Activated T-helper 1 cell treated with Interleukin-2 at 50 U/mL for 16 hours (primary cell): Measurements from ENCODE around the gene RASAL2.
"Not testable (repeated sequence)": the region's sequence is repeated elsewhere in the genome, so short reads cannot be mapped to it uniquely, and the experiment has no call there.

ENCODE experiments used
- DNase-seq: peaks from one replicate; pipeline ENCODE4 v3.0.0-alpha.2; 2020; ENCODE audit warnings: low read depth

The RASAL2 gene

DNA sequence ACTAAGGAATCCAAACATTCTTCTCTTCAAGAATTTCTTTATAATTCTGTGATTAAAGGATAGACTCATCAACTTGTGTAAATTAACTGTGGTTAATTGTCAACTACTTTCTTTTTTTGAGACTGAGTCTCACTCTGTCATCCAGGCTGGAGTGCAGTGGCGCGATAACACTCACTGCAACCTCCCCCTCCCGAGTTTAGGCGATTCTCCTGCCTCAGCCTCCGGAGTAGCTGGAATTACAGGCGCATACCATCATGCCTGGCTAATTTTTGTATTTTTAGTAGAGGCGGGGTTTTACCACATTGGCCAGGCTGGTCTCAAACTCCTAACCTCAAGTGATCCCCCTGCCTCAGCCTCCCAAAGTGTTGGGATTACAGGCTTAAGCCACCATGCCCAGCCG is 296.4 kb downstream of the RASAL2 start:
- DNase-seq, result not testable (repeated sequence)

DNA sequence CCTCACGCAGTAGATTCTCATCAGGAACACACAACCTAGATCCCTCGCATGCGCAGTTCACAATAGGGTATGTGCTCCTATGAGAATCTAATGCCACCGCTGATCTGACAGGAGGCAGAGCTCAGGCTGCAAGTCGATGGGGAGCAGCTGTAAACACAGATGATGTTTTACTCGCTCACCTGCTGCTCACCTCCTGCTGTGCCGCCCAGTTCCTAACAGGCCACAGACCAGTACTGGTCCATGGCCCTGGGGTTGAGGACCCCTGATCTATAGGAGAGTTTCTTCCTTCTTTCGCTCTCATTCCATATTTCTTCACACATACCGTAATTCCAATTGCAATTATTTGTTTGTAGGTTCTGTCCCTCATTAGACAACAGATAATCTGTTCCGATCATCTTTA is 299.5 kb downstream of the RASAL2 start:
- no peak for DNase-seq

DNA sequence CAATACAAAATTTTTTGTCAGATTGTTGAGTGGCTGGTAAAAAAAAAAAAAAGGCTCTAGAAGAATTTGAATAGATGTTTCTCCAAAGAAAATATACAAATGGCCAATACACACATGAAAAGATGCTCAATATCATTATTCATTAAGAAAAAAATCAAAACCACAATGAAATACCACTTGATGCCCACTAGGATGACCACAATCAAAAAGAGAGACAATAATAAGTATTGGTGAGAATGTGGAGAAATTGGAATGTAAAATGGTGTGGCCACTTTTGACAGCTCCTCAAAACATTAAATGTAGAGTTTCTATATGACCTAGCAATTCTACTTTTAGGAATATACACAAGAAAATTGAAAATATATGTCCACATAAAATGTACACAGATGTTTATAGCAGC is 302.9 kb downstream of the RASAL2 start:
- DNase-seq, result no peak

DNA sequence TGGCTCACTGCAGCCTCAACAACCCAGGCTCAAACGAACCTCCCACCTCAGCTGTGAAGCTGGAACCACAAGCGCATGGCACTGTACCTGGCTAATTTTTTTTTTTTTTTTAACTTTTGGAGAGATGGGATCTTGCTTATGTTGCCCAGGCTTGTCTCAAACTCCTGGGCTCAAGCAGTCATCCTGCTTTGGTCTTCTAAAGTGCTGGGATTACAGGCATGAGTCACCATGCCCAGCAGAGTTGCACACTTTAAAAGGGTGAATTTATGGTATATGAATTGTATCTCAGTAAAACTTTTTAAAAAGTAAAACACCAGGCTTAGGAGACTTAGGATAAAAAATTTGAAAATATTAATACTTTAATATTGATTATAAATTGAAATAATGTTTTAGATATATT is 303.8 kb downstream of the RASAL2 start:
- DNase-seq, result no peak

DNA sequence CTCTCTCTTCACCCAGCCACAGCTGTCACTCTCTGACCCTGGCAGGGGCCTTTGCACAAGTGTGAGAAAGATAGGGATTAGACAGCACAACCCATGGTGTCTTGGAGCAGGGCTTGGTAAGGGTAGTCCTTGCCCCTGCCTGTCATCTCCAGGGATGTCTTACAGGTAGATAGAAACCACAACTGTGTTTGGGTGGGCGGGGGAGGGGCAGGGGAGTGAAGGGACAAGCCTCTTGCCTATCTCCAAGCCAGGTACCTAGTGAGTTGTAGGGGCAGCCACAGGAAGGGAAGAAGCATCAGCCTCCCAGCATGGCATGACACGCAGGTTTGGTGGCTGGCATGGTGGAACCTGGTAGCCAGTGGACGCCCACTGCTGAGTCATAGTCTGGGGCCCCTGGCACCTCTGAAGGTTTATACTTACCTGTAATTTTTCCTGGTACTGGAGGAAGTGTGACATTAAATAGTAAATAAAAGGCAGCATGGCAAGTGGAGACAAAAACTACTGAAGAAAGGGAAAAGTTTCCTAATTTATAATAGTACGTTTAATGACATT is 305.3 kb downstream of the RASAL2 start:
- DNase-seq, result no peak

DNA sequence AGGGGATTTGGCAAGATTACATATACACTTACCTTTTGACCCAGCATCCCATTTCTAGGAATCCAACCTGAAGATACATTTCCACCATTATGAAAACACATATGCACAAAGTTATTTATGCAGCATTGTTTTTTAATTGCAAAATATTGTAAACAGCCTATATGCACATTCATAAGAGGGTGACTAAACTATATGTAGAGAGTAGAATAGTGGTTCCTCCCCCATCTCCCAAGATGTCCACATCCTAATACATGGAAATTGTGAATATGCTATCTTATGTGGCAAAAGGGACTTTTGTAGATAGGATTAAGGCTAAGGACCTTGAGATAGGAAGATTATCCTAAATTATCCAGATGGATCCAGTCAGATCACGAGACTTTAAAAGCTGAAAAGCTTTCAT is 311.2 kb downstream of the RASAL2 start:
- DNase-seq, result no peak

DNA sequence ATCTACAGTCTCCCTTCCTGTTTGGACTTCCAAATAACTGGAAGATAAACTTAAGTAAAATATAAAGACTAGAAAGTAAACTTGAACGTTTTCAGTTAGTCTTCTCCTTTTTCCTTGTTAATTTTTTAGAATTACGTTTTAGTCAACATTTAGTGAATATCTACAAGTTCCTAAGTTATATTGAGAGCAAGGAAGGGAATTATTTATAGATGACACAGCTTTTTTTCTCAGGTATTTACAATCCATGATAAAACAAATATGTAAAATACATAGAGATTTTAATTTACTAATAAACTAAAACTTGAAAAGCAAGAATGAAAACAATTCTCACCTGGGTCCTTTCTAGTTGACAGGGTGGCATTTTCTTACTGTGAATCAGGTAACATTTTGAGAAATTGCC is 313.3 kb downstream of the RASAL2 start:
- no peak for DNase-seq

DNA sequence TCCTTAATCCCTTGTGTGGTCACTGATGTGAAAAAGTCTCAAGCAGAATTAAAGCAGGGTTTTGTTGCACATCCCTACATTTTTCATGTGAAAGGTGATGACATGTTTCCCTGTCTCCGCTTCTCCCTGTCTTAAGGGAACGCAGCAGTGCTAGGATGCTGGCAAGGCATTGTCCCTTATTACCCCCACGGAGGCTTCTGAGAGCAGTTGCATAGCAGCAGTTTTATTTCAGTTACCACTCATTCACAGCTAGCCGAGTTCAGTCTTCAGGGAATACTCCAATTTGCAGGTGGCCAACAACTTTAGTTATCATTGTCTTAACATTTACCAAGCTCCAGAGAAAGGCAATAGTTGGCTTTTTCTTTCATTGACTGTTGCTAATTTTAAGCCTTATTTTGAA is 313.8 kb downstream of the RASAL2 start:
- no peak for DNase-seq

DNA sequence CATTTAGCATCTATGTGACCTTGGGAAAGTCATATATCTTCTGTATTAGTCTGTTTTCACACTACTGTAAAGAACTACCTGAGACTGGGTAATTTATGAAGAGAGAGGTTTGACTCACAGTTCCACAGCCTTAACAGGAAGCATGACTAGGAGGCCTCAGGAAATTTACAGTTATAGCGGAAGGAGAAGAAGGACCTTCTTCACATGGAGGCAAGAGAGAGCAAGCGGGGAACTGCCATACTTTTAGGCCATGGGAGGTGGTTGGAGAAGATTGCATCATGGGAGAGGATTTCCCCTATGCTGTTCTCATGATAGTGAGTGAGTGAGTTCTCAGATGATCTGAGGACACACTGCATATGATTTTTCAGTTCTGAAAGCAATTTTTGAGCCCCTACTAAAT is 315.0 kb downstream of the RASAL2 start:
- DNase-seq, result no peak

DNA sequence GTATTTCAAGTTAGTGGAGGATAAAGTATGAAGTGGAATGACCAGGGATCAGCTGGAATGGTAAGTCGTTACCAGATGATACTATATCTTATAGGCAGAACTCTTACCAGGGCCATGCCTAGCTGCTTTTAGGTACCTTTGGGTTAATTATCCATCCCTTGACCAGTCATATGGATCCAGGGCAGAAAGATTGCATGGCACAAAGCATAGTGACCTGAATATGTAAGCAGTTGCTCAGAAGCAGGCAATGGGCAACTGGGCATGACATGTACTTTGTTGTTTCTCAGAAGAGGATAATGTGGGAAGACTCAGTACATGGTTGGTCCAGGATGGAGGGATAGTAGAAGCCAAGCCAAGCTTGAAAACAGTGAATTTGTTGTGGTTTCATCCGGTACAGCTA is 315.6 kb downstream of the RASAL2 start:
- no peak for DNase-seq

DNA sequence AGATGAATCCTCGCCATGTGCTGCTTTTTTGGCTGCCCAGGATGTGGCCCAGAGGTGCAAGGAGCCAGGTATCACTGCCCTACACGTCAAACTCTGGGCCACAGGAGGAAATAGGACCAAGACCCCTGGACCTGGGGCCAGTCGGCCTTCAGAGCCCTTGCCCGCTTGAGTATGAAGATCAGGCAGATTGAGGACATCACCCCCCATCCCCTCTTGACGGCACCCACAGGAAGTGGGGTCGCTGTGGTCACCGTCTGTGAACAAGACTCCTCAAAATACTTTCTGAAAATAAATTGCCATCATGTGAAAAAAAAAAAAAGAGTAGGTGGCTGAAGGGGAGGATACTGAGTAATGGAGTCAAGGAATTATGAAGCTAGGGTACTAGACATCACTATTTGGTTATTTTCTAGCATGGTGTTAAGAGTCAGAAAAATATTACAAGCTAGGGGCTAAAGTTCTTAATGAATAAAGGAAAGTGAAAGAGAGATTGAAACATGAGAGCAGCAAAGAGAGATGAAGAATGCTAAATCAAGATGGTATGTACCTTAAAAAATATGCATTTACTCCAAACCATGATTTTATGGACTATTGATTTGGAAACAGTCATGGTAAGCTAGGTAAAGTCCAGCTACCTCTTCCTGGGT is 318.0 kb downstream of the RASAL2 start:
- no peak for DNase-seq

DNA sequence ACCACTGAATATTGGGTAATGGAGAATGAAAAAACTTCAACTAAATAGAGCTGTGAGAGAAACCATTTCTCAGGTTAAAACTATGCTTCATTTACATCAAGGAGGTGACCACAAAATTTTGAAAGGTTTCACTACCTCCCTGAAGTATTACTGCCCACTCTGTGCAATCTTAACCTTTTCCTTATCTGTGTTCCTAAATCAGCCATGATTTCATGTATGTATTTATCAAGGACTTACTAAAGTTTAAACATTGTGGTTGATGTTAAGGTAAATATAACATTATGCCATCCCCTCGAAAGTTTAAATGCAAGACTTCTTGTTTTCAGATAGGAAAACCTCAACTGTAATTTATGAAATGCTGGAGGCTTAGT is 318.5 kb downstream of the RASAL2 start:
- DNase-seq, result no peak

DNA sequence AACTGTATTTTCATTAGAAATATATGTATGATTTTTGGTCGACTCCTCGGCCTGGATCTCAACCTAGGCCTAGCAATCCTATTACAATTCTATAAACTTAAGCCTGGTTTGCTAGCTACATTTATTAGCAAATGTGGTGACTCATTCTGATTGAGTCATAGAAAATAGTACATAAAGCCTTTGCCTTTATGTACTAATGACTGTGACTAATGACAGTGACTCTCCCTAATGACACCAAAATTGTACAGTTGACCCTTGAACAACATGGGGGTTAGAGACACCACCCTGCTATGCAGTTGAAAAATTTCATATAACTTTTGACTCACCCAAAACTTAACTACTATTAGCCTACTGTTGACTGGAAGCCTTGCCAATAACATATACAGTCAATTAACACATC is 324.0 kb downstream of the RASAL2 start:
- no peak for DNase-seq

DNA sequence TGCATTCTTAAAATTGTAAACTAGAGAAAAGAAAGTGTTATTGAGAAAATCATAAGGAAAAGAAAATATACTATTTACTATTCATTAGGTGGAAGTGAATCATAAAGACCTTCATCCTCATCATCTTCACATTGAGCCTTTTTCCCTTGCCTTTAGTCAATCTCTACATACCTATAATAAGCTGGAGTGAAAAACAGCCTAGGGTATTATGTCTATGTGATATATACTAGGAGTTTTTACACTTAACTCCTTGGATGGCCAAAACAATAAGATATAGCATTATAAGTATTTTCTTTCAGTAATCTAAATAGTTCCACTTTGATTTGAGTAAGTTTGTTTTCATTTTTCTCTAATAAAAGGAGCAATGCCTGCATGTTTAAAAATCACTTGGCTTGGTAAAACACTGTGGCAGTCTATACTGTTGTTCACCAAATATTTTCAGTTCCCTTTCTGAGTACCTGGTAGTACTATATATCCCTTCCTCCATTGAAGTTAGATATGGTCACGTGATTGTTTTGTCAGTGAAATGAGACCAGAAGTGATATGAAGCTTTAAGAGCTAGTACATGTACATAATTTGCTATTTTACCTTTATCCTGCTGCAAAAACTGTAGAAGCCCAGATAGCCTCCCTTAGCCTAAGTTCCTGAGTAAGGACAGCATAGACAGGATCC is 324.5 kb downstream of the RASAL2 start:
- DNase-seq, result no peak

DNA sequence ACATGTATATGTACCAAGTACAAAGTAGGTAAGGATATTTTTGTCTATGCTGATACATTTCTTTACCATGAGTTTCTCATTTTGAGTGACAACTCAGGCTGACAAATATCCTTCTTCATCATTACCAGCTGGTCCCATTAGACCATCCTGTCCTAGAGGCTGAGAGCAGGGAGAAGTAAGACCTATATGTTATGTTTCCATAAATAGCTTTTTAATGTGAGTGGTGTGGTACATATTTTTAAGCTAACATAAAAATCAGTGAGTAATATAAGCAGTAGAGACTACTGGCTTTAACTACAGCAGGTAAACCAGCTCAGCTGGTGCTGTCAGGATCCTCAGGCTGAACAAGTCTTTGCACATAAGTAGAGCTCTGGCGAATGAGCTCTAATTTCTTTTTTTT is 340.5 kb downstream of the RASAL2 start:
- DNase-seq, result no peak

DNA sequence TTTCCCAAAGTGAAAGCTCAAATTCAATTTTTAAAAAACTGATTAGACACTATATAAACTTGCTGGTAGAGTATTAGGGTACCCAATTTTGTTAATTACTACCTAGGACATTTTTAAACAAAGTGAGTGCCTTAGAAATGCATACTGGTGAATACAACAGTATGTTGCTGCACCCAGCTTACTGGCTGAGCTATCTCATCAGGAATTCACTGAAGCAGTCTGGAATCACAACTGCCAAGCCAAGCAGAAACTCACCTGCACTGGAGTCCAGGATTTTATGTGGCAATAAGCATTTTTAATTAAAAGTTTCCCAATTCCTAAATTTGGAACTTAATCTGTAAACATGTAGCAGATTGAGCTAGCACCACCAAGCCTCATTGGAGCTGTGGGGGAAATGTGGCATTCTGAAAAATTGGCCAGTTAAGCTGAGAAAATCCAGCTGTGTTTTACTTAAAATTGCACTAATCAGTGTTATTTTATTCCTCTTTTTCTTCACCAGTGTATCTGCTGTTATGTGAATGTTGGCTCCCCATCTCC is 341.1 kb downstream of the RASAL2 start:
- no peak for DNase-seq

DNA sequence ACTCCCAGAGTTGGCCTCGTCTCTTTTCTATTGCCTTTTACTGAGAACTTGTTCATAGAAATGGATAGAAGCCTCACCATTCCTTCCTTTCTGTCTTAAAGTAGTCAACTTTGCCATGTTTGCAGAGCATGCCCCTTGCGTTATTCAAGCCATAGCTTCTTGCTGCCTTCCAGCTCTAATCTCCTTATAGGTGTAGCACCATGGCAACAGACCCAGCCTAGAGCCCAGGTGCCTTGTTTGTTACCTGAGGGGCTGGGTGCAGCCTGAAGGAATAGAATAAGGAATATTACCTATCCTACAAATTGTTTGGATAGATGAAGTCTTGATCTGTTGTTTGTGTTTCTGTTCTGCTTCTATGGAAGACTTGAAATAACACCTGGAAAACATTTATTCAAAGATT is 343.0 kb downstream of the RASAL2 start:
- DNase-seq, result no peak

DNA sequence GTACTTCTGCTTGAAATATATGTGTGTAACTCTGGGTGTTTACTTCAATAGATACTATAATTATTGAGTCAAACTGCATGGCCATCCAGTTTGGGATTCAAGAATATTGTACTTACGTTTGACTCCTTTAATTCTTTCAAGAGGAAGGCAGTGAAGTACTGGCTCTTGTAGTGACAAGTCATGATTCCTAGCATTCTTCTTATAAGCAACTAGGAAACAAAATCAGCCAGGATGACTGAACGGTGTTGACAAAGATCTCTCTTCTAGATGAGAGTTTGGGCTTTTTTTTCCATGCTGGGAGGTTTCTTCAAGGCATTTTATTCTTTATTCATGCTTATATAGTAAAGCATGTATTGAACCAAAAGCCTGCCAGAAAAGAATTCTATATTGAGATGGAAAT is 344.5 kb downstream of the RASAL2 start:
- no peak for DNase-seq

DNA sequence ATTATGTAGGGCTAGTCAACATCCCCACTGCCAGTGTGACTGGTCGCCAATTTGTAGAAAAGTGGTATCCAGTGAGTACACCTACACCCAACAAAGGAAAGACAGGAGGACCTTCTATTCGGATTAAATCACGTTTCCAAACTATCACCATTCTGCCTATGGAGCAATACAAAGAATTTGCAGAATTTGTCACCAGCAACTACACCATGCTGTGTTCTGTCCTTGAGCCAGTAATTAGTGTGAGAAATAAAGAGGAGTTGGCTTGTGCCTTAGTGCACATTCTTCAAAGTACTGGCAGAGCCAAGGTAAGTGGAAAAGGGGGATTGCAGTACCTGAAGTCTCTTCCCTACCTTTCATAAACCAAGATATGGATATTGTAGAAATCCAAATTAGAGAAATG is 349.0 kb downstream of the RASAL2 start:
- DNase-seq, result no peak

DNA sequence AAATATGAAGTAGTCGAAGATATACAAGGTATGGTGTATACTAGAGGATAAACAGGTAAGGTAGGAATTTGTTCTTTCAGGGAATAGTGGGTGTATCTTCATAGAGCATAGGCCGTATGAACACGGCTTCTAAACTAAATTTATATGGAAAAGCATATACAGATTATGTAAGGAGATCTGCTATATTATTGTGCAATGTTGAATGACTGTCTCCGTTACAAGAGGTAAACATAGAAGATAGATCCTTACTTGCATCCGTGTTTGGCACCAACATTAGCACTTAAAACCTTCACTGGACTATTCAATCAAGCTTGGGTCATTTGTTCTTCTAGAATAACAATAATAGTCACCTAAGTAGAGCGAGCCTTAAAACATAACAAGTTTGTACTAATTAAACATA is 357.0 kb downstream of the RASAL2 start:
- DNase-seq, result no peak

DNA sequence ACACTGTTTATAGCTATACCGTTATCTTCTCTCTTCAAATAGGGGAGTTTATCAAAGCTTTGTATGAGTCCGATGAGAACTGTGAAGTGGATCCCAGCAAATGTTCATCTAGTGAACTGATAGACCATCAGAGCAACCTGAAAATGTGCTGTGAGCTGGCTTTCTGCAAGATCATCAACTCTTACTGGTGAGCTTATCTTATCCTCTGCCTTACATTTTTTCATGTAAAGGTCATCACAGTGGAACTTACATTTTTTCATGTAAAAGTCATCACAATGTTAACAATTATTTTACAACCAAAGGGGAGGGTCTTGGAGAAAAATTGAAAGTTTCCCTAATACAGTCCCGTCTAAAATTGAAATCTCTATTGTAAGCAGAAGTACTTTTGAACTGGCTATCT is 357.6 kb downstream of the RASAL2 start:
- no peak for DNase-seq

DNA sequence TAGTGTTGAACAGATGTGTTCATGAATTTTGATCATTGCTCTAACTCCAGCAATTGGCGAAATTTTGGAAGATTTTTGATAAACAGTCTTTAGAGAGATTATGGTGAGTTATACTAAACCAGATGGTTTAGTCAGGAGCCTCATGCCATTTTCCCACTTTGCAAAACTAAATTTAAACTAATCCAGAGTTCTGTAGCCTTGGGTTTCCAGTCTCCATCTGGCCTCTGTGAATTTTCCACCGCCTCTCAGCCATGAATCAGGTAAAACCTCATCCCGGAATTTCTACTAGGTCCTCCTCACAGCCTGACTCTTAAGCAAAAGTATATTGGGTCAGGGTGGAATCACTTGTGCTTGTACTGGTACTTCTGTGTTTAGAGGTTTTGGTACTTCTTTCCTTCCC is 358.1 kb downstream of the RASAL2 start:
- no peak for DNase-seq

DNA sequence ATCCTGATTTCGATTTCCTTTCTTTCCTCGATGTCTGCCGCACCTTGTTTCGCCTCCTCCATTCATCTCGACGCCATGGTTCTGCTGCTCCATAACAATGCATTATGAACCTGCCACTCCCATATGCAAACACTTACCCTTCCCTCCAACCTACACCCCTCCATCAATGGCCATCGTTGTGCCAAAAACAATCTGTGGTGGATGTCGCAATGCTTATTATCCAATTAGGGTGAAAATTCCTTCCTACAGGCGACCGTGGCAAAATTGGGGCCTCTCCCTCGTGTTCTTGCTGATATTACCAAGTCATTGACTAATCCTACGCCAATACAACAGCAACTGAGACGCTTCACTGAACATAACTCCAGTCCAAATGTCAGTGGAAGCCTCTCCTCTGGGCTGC is 362.6 kb downstream of the RASAL2 start:
- DNase-seq, result no peak

DNA sequence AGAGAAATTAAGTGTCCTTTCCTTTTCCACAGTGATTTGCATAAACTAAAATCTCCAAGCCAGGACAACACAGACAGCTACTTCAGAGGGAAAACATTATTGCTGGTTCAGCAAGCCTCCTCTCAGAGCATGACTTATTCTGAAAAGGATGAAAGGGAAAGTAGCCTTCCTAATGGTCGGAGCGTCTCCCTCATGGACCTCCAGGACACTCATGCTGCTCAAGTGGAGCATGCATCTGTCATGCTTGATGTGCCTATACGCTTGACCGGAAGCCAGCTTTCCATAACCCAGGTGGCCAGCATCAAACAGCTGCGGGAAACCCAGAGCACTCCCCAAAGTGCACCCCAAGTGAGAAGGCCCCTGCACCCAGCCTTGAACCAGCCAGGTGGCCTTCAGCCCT is 363.7 kb downstream of the RASAL2 start:
- no peak for DNase-seq
